GM12892 (cell line): ENCODE measurements around the gene MDM2.

Experiments used
- POLR2A ChIP-seq: IDR thresholded peaks from 2 replicates; pipeline ENCODE4 v1.6.1; 2011; ENCODE audit warnings: low read depth, low read length, control low read depth
- POLR2AphosphoS5 ChIP-seq: IDR thresholded peaks from 2 replicates; pipeline ENCODE4 v1.6.1; 2011; ENCODE audit warnings: low read depth, low read length, control low read depth

DNA sequence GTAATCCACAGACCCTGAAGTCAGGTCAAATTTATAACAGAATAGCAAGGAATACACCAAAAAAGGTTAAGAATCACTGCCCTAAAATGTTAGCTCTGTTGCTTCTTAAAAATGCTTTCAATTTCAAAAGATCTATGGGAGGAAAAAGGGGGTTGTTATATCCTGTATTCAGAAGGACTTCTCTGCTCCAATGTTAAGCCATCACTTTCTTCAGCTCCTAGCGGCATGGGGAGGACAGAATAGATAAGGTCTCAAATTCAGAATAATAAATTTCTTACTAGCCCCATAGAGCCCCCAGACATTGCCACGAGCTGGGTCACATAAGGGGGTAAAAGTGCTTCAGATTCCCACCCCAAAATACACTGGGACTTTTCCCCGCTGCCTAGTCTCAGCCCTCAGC is 75.2 kb downstream of the MDM2 start:
- no peak for TF ChIP-seq POLR2AphosphoS5
- TF ChIP-seq POLR2A = no peak
